HG03060 (cell line): ENCODE data around the gene GNB1L.

Source experiments
- ATAC-seq: cut with Tn5 transposase; IDR thresholded peaks from one replicate; pipeline ENCODE4 v1.9.1; 2021; ENCODE audit warnings: low read depth, moderate number of reproducible peaks; ENCODE audit not compliant: unreplicated experiment

Gene GNB1L

GRCh38 chr22:19742160-19743066, 112.3 kb downstream of the GNB1L start:
- no peak for ATAC-seq

GRCh38 chr22:19741053-19741452, 113.6 kb downstream of the GNB1L start:
- ATAC-seq, result no peak

- no peak for ATAC-seq
These were observed 114.1 kb downstream of the GNB1L start for GRCh38 chr22:19740586-19740985.

- ATAC-seq, result no peak
These were observed 114.7 kb downstream of the GNB1L start for GRCh38 chr22:19739911-19740449.

GRCh38 chr22:19739448-19739895, 115.2 kb downstream of the GNB1L start:
- ATAC-seq, result no peak

- no peak for ATAC-seq
These were observed 115.8 kb downstream of the GNB1L start for GRCh38 chr22:19738664-19739447.

GRCh38 chr22:19737846-19738663, 116.6 kb downstream of the GNB1L start:
- ATAC-seq, result no peak

- no peak for ATAC-seq
These were observed 118.8 kb downstream of the GNB1L start for GRCh38 chr22:19735665-19736510.

GRCh38 chr22:19734837-19735382, 119.8 kb downstream of the GNB1L start:
- no peak for ATAC-seq

- no peak for ATAC-seq
These were observed 120.5 kb downstream of the GNB1L start for GRCh38 chr22:19734163-19734562.

- no peak for ATAC-seq
These were observed 120.9 kb downstream of the GNB1L start for GRCh38 chr22:19733755-19734154.
